Breast epithelium (tissue), 3 donors: ENCODE results near the gene USPL1.
"Not testable (repeated sequence)": the region's sequence is repeated elsewhere in the genome, so short reads cannot be mapped to it uniquely, and the experiment has no call there.

Experiments used
- POLR2A ChIP-seq: fragments of 450-650 bp; IDR thresholded peaks from one replicate; pipeline ENCODE4 v1.6.1; 2016; ENCODE audit warnings: antibody characterized with exemption, mild to moderate bottlenecking, moderate library complexity
- POLR2AphosphoS5 ChIP-seq, 3 donors: sonication (generic); formaldehyde crosslinking; IDR thresholded peaks; one replicate each; pipeline ENCODE4 v1.6.1; 2017; ENCODE audit warnings: antibody characterized with exemption in 3 of 3
- TF ChIP-seq, protein P1 (sequence below), 3 donors: fragments of 450-650 bp; IDR thresholded peaks; one replicate each; pipeline ENCODE4 v1.5.1; 2016 to 2017; ENCODE audit warnings: antibody characterized with exemption in 3 of 3, mild to moderate bottlenecking in 3 of 3, moderate library complexity in 3 of 3

DNA sequence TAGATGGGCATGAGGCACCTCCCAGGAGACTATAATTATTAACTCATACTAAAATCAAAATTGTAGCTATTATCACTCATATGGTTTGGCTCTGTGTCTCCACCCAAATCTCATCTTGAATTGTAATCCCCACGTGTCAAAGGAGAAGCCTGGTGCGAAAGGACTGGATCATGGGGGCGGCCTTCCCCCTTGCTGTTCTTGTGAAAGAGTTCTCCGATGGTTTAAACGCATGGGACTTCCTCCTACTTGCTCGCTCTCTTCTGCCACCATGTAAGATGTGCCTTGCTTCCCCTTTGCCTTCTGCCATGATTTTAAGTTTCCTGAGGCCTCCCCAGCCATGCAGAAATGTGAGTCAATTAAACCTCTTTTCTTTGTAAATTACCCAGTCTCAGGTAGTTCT is 10.5 kb upstream of the USPL1 start:
- not testable (repeated sequence) for TF ChIP-seq POLR2A; POLR2AphosphoS5 (IDR thresholded peaks at IDR 0.05)
- TF ChIP-seq, protein P1, sequence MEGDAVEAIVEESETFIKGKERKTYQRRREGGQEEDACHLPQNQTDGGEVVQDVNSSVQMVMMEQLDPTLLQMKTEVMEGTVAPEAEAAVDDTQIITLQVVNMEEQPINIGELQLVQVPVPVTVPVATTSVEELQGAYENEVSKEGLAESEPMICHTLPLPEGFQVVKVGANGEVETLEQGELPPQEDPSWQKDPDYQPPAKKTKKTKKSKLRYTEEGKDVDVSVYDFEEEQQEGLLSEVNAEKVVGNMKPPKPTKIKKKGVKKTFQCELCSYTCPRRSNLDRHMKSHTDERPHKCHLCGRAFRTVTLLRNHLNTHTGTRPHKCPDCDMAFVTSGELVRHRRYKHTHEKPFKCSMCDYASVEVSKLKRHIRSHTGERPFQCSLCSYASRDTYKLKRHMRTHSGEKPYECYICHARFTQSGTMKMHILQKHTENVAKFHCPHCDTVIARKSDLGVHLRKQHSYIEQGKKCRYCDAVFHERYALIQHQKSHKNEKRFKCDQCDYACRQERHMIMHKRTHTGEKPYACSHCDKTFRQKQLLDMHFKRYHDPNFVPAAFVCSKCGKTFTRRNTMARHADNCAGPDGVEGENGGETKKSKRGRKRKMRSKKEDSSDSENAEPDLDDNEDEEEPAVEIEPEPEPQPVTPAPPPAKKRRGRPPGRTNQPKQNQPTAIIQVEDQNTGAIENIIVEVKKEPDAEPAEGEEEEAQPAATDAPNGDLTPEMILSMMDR (IDR thresholded peaks at IDR 0.05), result not testable (repeated sequence)
